GM12878 (cell line): ENCODE data around the gene PPP1R14B. TPM values are rescaled to one million over a fixed set of nuclear protein-coding genes. Genes with fewer than 3 reads are reported as not detected.
A peak's percentile ranks its signal among the peaks of the same experiment; 100 is the strongest.

Source experiments
- ATAC-seq: fragments of 200-7000 bp; cut with Tn5 transposase; 3 replicates; pipeline ENCODE4 v1.9.1; 2020; ENCODE audit warnings: mild to moderate bottlenecking, moderate library complexity
- BruUV-seq: library from RNA; stranded (reverse); fragments of 400-500 nt; replicated peaks from 2 replicates; lab custom pipeline; 2021; lab: Mats Ljungman, UMichigan
- CTCF ChIA-PET: fragments of 300-600 bp; sonication (Branson Sonifier 250); formaldehyde crosslinking; extraction: SDS; loops from one replicate; lab custom pipeline; 2021; ENCODE audit warnings: inconsistent platforms; lab: Yijun Ruan, JAX
- POLR2A ChIA-PET: fragments of 350-600 bp; formaldehyde crosslinking; extraction: SDS; loops from one replicate; lab custom pipeline; 2021; ENCODE audit warnings: inconsistent platforms; lab: Charles Lee
- RAD21 ChIA-PET: fragments of 300-600 bp; sonication (Branson Sonifier 250); formaldehyde crosslinking; loops from one replicate; lab custom pipeline; 2023; ENCODE audit warnings: antibody characterized with exemption; ENCODE audit not compliant: unreplicated experiment; lab: Charles Lee
- SMC1A ChIA-PET: fragments of 300-600 bp; sonication (Branson Sonifier 250); formaldehyde crosslinking; loops from one replicate; lab custom pipeline; 2023; ENCODE audit not compliant: unreplicated experiment, uncharacterized antibody; lab: Charles Lee
- DNase-seq: peaks from one replicate; pipeline ENCODE4 v3.0.0-alpha.2; 2011; ENCODE audit warnings: low read depth, low spot score
- FAIRE-seq: peaks from 3 replicates; lab custom pipeline; 2011; peaks lifted over from hg19 to GRCh38; lab: Jason Lieb, UNC
- H2AFZ ChIP-seq: 2 replicates; pipeline ENCODE4 v1.6.0; 2011; ENCODE audit warnings: low read depth, low read length, control low read depth; ENCODE audit not compliant: control insufficient read depth
- H3K27ac ChIP-seq: 2 replicates; pipeline ENCODE4 v1.5.1; 2011; ENCODE audit warnings: control low read depth; ENCODE audit not compliant: control insufficient read depth, insufficient read depth
- H3K27me3 ChIP-seq, 2 experiments: replicated peaks in 1 of 2; 2 replicates each; pipeline versions ENCODE4 v1.6.0 to v1.6.1; 2011; ENCODE audit warnings: low read length in 1 of 2; ENCODE audit not compliant: control insufficient read depth in 2 of 2, insufficient read depth in 2 of 2
- H3K36me3 ChIP-seq, 2 experiments: 2 replicates each; pipeline ENCODE4 v1.5.1; 2011; ENCODE audit warnings: low read length in 1 of 2; ENCODE audit not compliant: control insufficient read depth in 2 of 2, insufficient read depth in 2 of 2
- H3K4me1 ChIP-seq: 2 replicates; pipeline ENCODE4 v1.6.1; 2011; ENCODE audit warnings: mild to moderate bottlenecking, low read length, moderate library complexity, mixed read lengths; ENCODE audit not compliant: control insufficient read depth, insufficient read depth
- H3K4me2 ChIP-seq: 2 replicates; pipeline ENCODE4 v1.6.0; 2011; ENCODE audit warnings: control low read depth; ENCODE audit not compliant: control insufficient read depth, insufficient read depth
- H3K4me3 ChIP-seq: fragments of 200-600 bp; sonication (generic); 2 replicates; pipeline ENCODE4 v1.5.1; 2016
- H3K79me2 ChIP-seq: 2 replicates; pipeline ENCODE4 v1.6.0; 2011; ENCODE audit warnings: low read length; ENCODE audit not compliant: control insufficient read depth, insufficient read depth
- H3K9ac ChIP-seq: 2 replicates; pipeline ENCODE4 v1.8.0; 2011; ENCODE audit warnings: low read length, control low read depth, mixed read lengths; ENCODE audit not compliant: control insufficient read depth, insufficient read depth
- H3K9me3 ChIP-seq: replicated peaks from 3 replicates; pipeline ENCODE4 v1.5.1; 2011; ENCODE audit warnings: mild to moderate bottlenecking, low read length; ENCODE audit not compliant: control insufficient read depth, insufficient read depth
- H4K20me1 ChIP-seq: 2 replicates; pipeline ENCODE4 v1.6.0; 2011; ENCODE audit not compliant: control insufficient read depth, insufficient read depth
- CHD4 ChIP-seq: fragments of 200-600 bp; sonication (generic); IDR thresholded peaks from 2 replicates; pipeline ENCODE4 v1.6.1; 2016; ENCODE audit warnings: mild to moderate bottlenecking
- CREB1 ChIP-seq: IDR thresholded peaks from 2 replicates; pipeline ENCODE4 v1.6.1; 2012; ENCODE audit warnings: low read depth, mild to moderate bottlenecking, inconsistent platforms
- DPF2 ChIP-seq: fragments of 450-650 bp; IDR thresholded peaks from 2 replicates; pipeline ENCODE4 v1.6.1; 2017; ENCODE audit warnings: mild to moderate bottlenecking
- ETV6 ChIP-seq, 2 experiments: fragments of 450-650 bp in 1 of 2; IDR thresholded peaks in 1 of 2; conservative IDR thresholded peaks in 1 of 2; 2 replicates each; pipeline ENCODE4 v1.6.1; 2014; ENCODE audit warnings: antibody characterized with exemption in 1 of 2, borderline replicate concordance in 1 of 2, low read depth in 1 of 2, mild to moderate bottlenecking in 1 of 2, moderate library complexity in 1 of 2
- FOS ChIP-seq: IDR thresholded peaks from 3 replicates; pipeline ENCODE4 v1.6.1; 2011; ENCODE audit warnings: borderline replicate concordance; ENCODE audit not compliant: insufficient read length; ENCODE audit errors: extremely low read depth
- FOXK2 ChIP-seq: fragments of 450-650 bp; IDR thresholded peaks from 2 replicates; pipeline ENCODE4 v1.6.1; 2017; ENCODE audit warnings: mild to moderate bottlenecking, moderate library complexity
- LARP7 ChIP-seq: fragments of 450-650 bp; IDR thresholded peaks from 2 replicates; pipeline ENCODE4 v1.6.1; 2017; ENCODE audit warnings: mild to moderate bottlenecking
- NFYB ChIP-seq: IDR thresholded peaks from 2 replicates; pipeline ENCODE4 v1.6.1; 2011; ENCODE audit warnings: low read depth, mild to moderate bottlenecking, low read length, improper control_type of control experiment, moderate library complexity; ENCODE audit not compliant: insufficient read depth
- NR2C2 ChIP-seq: IDR thresholded peaks from 2 replicates; pipeline ENCODE4 v1.6.1; 2011; ENCODE audit warnings: borderline replicate concordance, low read depth; ENCODE audit not compliant: control insufficient read depth, insufficient read length
- POU2F2 ChIP-seq: IDR thresholded peaks from 3 replicates; pipeline ENCODE4 v1.6.1; 2011; ENCODE audit warnings: low read depth, mild to moderate bottlenecking, low read length, borderline replicate concordance
- RAD51 ChIP-seq: fragments of 450-650 bp; IDR thresholded peaks from 2 replicates; pipeline ENCODE4 v1.6.1; 2016; ENCODE audit warnings: moderate library complexity, mild to moderate bottlenecking, inconsistent platforms
- SREBF2 ChIP-seq: IDR thresholded peaks from 2 replicates; pipeline ENCODE4 v1.6.1; 2012; ENCODE audit warnings: mild to moderate bottlenecking, low read length
- YY1 ChIP-seq: IDR thresholded peaks from 2 replicates; pipeline ENCODE4 v1.6.1; 2011; ENCODE audit warnings: low read depth, mild to moderate bottlenecking, low read length
- ZBTB11 ChIP-seq: fragments of 450-650 bp; formaldehyde crosslinking; IDR thresholded peaks from 2 replicates; pipeline ENCODE4 v1.5.0; 2022; ENCODE audit warnings: mild to moderate bottlenecking, missing genetic modification characterization
- WGBS: methylation state at CpG from one replicate; pipeline ENCODE4 v1.1.6; 2016; ENCODE audit warnings: low lambda C conversion rate; ENCODE audit not compliant: insufficient replicate concordance, insufficient coverage; ENCODE audit errors: missing lambda C conversion rate; 5-methylcytosine and 5-hydroxymethylcytosine counted together
- in situ Hi-C: fragments of 300-500 bp; cut with MboI; formaldehyde crosslinking; loops from 9 replicates; pipeline ENCODE4 v1.14.3; 2018; ENCODE audit warnings: mixed read lengths
- intact Hi-C: fragments of 100-400 bp; cut with micrococcal nuclease; formaldehyde crosslinking; loops from one replicate; pipeline ENCODE4 v1.14.2; 2022; ENCODE audit not compliant: unreplicated experiment
- polyA plus RNA-seq, 11 experiments: library from polyadenylated mRNA; depleted of rRNA in 4 of 11; unstranded in 6 of 11; stranded (reverse) in 5 of 11; fragments of >200 nt; fragmentation: Nextera tagmentation in 4 of 11; fragmentation: Illumina TruSeq in 1 of 11; extraction: Ambion mirVana in 4 of 11; extraction: Trizol in 1 of 11; gene quantifications; 1 replicate in 1 of 11; 2 replicates in 10 of 11; pipeline versions ENCODE4 v1.2.1 to v1.2.3, GENCODE V29; 2011 to 2016; ENCODE audit warnings: inconsistent platforms in 2 of 11, missing spikeins in 2 of 11, low read depth in 1 of 11
- total RNA-seq, 4 experiments: library from RNA; depleted of rRNA in 3 of 4; stranded (reverse); fragments of >200 nt in 3 of 4; fragmentation: Illumina TruSeq in 1 of 4; extraction: Trizol in 1 of 4; gene quantifications; 2 replicates each; pipeline versions ENCODE4 v1.2.1 to v1.2.3, GENCODE V29; 2013 to 2021
- TF ChIP-seq, protein P1 (sequence below): fragments of 450-650 bp; IDR thresholded peaks from 2 replicates; pipeline ENCODE4 v1.6.1; 2017; ENCODE audit warnings: antibody characterized with exemption, mild to moderate bottlenecking, moderate library complexity
- TF ChIP-seq, protein P2 (sequence below): IDR thresholded peaks from 2 replicates; pipeline ENCODE4 v1.6.1; 2011; ENCODE audit warnings: low read depth, mild to moderate bottlenecking, low read length, moderate library complexity, borderline replicate concordance; ENCODE audit errors: extremely low read depth
- TF ChIP-seq, protein P3 (sequence below): fragments of 450-650 bp; IDR thresholded peaks from 2 replicates; pipeline ENCODE4 v1.6.1; 2017; ENCODE audit warnings: borderline replicate concordance

PPP1R14B gene
- total and polyA plus RNA-seq, 10 of the 15 experiments (the other 5 are each of a cell fraction or from before 2014, with no cell fraction given) = 8.4 to 283 (median 124) TPM

- H3K79me2 ChIP-seq = peaks cover 15% of the 10 kb centered on the region
- FAIRE-seq = no peak
- H3K9ac ChIP-seq = no peak overlapping the region
- H4K20me1 ChIP-seq = no peaks in the 10 kb centered on the region
- ChIA-PET POLR2A (no interaction called here), CTCF (interaction anchor here (0.7 to 5.5 kb wide), 4 partner anchors 16 to 82 kb away, joined by 3 to 46 read pairs (median 4); partner anchors contain the start of genes CATSPERZ and ESRRA), SMC1A (interaction anchor here (1.1 to 1.4 kb wide), 2 partner anchors 15 to 81 kb away, joined by 3 read pairs; no protein-coding TSS in a partner anchor), RAD21 (no interaction called here)
- peak overlapping the region; percentile 99 for H3K4me2 ChIP-seq
- WGBS = 86% methylated on average over 9 of the region's 9 CpGs
- no TSS peak for BruUV-seq
- in situ Hi-C loops = no loop called here
- no peaks in the 10 kb centered on the region for H3K9me3 ChIP-seq
- H3K27me3 ChIP-seq = no peaks in the 10 kb centered on the region; a peak in 2 of 4 replicates
- no peak overlapping the region for H3K27ac ChIP-seq
- H3K4me3 ChIP-seq = no peak overlapping the region
- no peak overlapping the region for H2AFZ ChIP-seq
- H3K4me1 ChIP-seq = peaks cover 7% of the 10 kb centered on the region
- intact Hi-C loops = no loop called here
- H3K36me3 ChIP-seq = peaks cover 0 to 2% of the 10 kb centered on the region in 2 experiments; a peak in 2 of 4 replicates
- DNase-seq = no peak
- no peak for ATAC-seq
- TF ChIP-seq RAD51 (no peak), DPF2 (no peak), CHD4 (no peak), POU2F2 (no peak), SREBF2 (no peak), ZBTB11 (CRISPR knock-in tag) (no peak), LARP7 (no peak), FOS (no peak), NFYB (no peak), YY1 (no peak), NR2C2 (no peak), CREB1 (no peak), ETV6 (conservative IDR thresholded peaks at IDR 0.05 in 1 of 2, IDR thresholded peaks at IDR 0.05 in 1 of 2; ENCODE audit: borderline replicate concordance in 1 of 2, low read depth in 1 of 2) (no peak), FOXK2 (no peak)
- TF ChIP-seq, protein P1, sequence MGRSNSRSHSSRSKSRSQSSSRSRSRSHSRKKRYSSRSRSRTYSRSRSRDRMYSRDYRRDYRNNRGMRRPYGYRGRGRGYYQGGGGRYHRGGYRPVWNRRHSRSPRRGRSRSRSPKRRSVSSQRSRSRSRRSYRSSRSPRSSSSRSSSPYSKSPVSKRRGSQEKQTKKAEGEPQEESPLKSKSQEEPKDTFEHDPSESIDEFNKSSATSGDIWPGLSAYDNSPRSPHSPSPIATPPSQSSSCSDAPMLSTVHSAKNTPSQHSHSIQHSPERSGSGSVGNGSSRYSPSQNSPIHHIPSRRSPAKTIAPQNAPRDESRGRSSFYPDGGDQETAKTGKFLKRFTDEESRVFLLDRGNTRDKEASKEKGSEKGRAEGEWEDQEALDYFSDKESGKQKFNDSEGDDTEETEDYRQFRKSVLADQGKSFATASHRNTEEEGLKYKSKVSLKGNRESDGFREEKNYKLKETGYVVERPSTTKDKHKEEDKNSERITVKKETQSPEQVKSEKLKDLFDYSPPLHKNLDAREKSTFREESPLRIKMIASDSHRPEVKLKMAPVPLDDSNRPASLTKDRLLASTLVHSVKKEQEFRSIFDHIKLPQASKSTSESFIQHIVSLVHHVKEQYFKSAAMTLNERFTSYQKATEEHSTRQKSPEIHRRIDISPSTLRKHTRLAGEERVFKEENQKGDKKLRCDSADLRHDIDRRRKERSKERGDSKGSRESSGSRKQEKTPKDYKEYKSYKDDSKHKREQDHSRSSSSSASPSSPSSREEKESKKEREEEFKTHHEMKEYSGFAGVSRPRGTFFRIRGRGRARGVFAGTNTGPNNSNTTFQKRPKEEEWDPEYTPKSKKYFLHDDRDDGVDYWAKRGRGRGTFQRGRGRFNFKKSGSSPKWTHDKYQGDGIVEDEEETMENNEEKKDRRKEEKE = no peak
- TF ChIP-seq, protein P2, sequence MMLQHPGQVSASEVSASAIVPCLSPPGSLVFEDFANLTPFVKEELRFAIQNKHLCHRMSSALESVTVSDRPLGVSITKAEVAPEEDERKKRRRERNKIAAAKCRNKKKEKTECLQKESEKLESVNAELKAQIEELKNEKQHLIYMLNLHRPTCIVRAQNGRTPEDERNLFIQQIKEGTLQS = no peak
- TF ChIP-seq, protein P3, sequence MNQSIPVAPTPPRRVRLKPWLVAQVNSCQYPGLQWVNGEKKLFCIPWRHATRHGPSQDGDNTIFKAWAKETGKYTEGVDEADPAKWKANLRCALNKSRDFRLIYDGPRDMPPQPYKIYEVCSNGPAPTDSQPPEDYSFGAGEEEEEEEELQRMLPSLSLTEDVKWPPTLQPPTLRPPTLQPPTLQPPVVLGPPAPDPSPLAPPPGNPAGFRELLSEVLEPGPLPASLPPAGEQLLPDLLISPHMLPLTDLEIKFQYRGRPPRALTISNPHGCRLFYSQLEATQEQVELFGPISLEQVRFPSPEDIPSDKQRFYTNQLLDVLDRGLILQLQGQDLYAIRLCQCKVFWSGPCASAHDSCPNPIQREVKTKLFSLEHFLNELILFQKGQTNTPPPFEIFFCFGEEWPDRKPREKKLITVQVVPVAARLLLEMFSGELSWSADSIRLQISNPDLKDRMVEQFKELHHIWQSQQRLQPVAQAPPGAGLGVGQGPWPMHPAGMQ = no peak
Observed at GRCh38 chr11:64286801-64287159, 40.0 kb upstream of the PPP1R14B start.
